Measurements from ENCODE around the gene ATP5MG. TPM values are rescaled to one million over a fixed set of nuclear protein-coding genes. Genes with fewer than 3 reads are reported as not detected.

Gene ATP5MG
- total RNA-seq (2014; rRNA removed; shearing (Covaris generic)): 138 and 155 TPM in 2 replicates
- 49.1 and 92.3 TPM in 2 replicates for polyA plus RNA-seq (2015; cell fraction: cytosol; rRNA removed)
- 8.7 and 19.3 TPM in 2 replicates for polyA plus RNA-seq (2015; cell fraction: nucleus; rRNA removed)

GRCh38 chr11:118401151-118401879, at the start of gene ATP5MG:
ATP5MG (plus strand) TSS chr11:118401606; CDS start chr11:118401666, 60 bp downstream.
- in situ Hi-C loops (cut with HindIII; ENCODE audit: low pct_unique_long_range_greater_than_20kb, low sequenced_read_pairs): no loop called here
- peak; percentile 85 for DNase-seq (ENCODE audit: low read depth, low spot score)

- in situ Hi-C loops (cut with HindIII; ENCODE audit: low pct_unique_long_range_greater_than_20kb, low sequenced_read_pairs): no loop called here
- peak; percentile 33 for DNase-seq (ENCODE audit: low read depth, low spot score)
Measured at GRCh38 chr11:118353084-118353710, 48.2 kb upstream of the ATP5MG start.

GRCh38 chr11:118358071-118358470, 43.3 kb upstream of the ATP5MG start:
- no peak for DNase-seq (ENCODE audit: low read depth, low spot score)
- in situ Hi-C loops (cut with HindIII; ENCODE audit: low pct_unique_long_range_greater_than_20kb, low sequenced_read_pairs): no loop called here

GRCh38 chr11:118359295-118359958, 42.0 kb upstream of the ATP5MG start, which contains the start of gene UBE4A:
UBE4A (plus strand) TSS chr11:118359600; CDS start chr11:118365081, 5,481 bp downstream.
- in situ Hi-C loops (cut with HindIII; ENCODE audit: low pct_unique_long_range_greater_than_20kb, low sequenced_read_pairs): no loop called here
- DNase-seq (ENCODE audit: low read depth, low spot score): peak; percentile 89

- in situ Hi-C loops (cut with HindIII; ENCODE audit: low pct_unique_long_range_greater_than_20kb, low sequenced_read_pairs): no loop called here
- no peak for DNase-seq (ENCODE audit: low read depth, low spot score)
Measured at GRCh38 chr11:118364956-118365615, 36.3 kb upstream of the ATP5MG start.

GRCh38 chr11:118366287-118366686, 35.1 kb upstream of the ATP5MG start:
- DNase-seq (ENCODE audit: low read depth, low spot score): no peak
- in situ Hi-C loops (cut with HindIII; ENCODE audit: low pct_unique_long_range_greater_than_20kb, low sequenced_read_pairs): no loop called here

- DNase-seq (ENCODE audit: low read depth, low spot score): no peak
- in situ Hi-C loops (cut with HindIII; ENCODE audit: low pct_unique_long_range_greater_than_20kb, low sequenced_read_pairs): no loop called here
Measured at GRCh38 chr11:118370774-118371173, 30.6 kb upstream of the ATP5MG start.

- DNase-seq (ENCODE audit: low read depth, low spot score): no peak
- in situ Hi-C loops (cut with HindIII; ENCODE audit: low pct_unique_long_range_greater_than_20kb, low sequenced_read_pairs): no loop called here
Measured at GRCh38 chr11:118373263-118373662, 28.1 kb upstream of the ATP5MG start.

- DNase-seq (ENCODE audit: low read depth, low spot score): no peak
- in situ Hi-C loops (cut with HindIII; ENCODE audit: low pct_unique_long_range_greater_than_20kb, low sequenced_read_pairs): no loop called here
Measured at GRCh38 chr11:118373871-118374270, 27.5 kb upstream of the ATP5MG start.

- no peak for DNase-seq (ENCODE audit: low read depth, low spot score)
- in situ Hi-C loops (cut with HindIII; ENCODE audit: low pct_unique_long_range_greater_than_20kb, low sequenced_read_pairs): no loop called here
Measured at GRCh38 chr11:118374729-118375128, 26.7 kb upstream of the ATP5MG start.

- in situ Hi-C loops (cut with HindIII; ENCODE audit: low pct_unique_long_range_greater_than_20kb, low sequenced_read_pairs): no loop called here
- no peak for DNase-seq (ENCODE audit: low read depth, low spot score)
Measured at GRCh38 chr11:118375978-118376377, 25.4 kb upstream of the ATP5MG start.

- in situ Hi-C loops (cut with HindIII; ENCODE audit: low pct_unique_long_range_greater_than_20kb, low sequenced_read_pairs): no loop called here
- no peak for DNase-seq (ENCODE audit: low read depth, low spot score)
Measured at GRCh38 chr11:118379497-118379896, 21.9 kb upstream of the ATP5MG start.

- in situ Hi-C loops (cut with HindIII; ENCODE audit: low pct_unique_long_range_greater_than_20kb, low sequenced_read_pairs): no loop called here
Measured at GRCh38 chr11:118380571-118380970, 20.8 kb upstream of the ATP5MG start.

GRCh38 chr11:118382954-118383353, 18.5 kb upstream of the ATP5MG start:
- in situ Hi-C loops (cut with HindIII; ENCODE audit: low pct_unique_long_range_greater_than_20kb, low sequenced_read_pairs): no loop called here
- no peak for DNase-seq (ENCODE audit: low read depth, low spot score)

More at GRCh38 chr11:118380571-118380970, 20.8 kb upstream of the ATP5MG start:
- DNase-seq (ENCODE audit: low read depth, low spot score): no peak

- no peak for DNase-seq (ENCODE audit: low read depth, low spot score)
- in situ Hi-C loops (cut with HindIII; ENCODE audit: low pct_unique_long_range_greater_than_20kb, low sequenced_read_pairs): no loop called here
Measured at GRCh38 chr11:118383657-118384056, 17.7 kb upstream of the ATP5MG start.

- DNase-seq (ENCODE audit: low read depth, low spot score): no peak
- in situ Hi-C loops (cut with HindIII; ENCODE audit: low pct_unique_long_range_greater_than_20kb, low sequenced_read_pairs): no loop called here
Measured at GRCh38 chr11:118396097-118396501, 5.3 kb upstream of the ATP5MG start.

GRCh38 chr11:118397448-118397847, 4.0 kb upstream of the ATP5MG start:
- DNase-seq (ENCODE audit: low read depth, low spot score): no peak
- in situ Hi-C loops (cut with HindIII; ENCODE audit: low pct_unique_long_range_greater_than_20kb, low sequenced_read_pairs): no loop called here

All from SK-MEL-5 (cell line).